GM18873 (cell line): ENCODE results near the gene CDC25C.
"Not testable (repeated sequence)": the region's sequence is repeated elsewhere in the genome, so short reads cannot be mapped to it uniquely, and the experiment has no call there.

ENCODE experiments used
- ATAC-seq: cut with Tn5 transposase; IDR thresholded peaks from one replicate; pipeline ENCODE4 v1.9.1; 2021; ENCODE audit warnings: mild to moderate bottlenecking, moderate library complexity, moderate number of reproducible peaks; ENCODE audit not compliant: unreplicated experiment, low FRiP score

CDC25C gene

DNA sequence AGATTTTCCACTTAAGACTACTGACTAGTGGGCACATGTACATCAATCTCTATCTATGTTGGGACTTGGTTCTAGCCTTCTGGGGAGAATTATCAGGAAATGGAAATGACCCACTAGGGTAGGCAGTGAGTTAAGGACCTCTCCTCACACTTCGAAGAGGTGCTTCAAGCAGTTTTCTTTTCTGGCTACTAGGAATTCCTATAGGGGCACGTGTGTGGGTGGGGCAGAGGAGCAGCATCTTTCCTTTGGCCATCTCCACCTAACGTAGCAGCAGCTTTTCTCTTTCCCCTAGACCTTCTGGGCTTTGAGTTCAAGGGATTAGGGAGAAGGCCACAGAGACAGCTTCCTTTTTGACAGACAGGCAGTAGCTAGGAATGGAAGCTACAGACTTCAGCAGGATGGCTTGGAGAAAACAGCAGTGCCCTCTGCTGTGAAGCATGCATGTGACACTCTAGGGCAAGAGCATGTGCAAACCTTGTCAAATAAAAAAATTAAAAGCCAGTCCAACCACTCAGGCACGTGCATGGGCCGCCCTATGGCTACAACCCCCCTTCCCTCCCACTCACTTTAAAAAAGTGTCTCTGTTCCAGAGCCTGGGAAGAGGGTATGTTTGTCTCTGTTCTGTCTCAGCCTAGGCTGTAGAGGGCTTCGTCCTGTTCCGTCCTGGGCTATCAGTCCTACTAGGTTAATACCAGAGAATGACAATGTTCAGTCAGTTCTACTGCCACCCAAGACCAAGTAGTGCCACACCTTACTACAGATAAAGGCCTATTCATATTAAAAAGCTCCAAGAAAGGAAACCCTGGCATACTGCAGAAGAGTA lies 48.5 kb downstream of the CDC25C start:
- ATAC-seq = no peak

DNA sequence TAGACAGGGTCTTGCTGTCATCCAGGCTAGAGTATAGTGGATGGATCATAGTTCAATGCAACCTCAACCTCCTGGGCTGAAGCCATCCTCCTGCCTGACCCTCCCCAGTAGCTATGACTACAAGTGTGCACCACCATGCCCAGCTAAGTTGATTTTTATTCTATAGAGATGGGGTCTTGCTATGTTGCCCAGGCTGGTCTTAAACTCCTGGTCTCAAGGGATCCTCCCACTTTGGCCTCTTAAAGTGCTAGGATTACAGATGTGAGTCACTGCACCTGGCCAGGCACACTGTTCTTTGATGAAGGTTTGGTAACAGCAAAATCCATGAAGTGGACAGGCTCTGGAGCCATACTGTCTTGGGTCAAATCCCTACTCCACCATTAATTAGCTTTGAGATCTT lies 50.7 kb downstream of the CDC25C start:
- ATAC-seq = no peak

DNA sequence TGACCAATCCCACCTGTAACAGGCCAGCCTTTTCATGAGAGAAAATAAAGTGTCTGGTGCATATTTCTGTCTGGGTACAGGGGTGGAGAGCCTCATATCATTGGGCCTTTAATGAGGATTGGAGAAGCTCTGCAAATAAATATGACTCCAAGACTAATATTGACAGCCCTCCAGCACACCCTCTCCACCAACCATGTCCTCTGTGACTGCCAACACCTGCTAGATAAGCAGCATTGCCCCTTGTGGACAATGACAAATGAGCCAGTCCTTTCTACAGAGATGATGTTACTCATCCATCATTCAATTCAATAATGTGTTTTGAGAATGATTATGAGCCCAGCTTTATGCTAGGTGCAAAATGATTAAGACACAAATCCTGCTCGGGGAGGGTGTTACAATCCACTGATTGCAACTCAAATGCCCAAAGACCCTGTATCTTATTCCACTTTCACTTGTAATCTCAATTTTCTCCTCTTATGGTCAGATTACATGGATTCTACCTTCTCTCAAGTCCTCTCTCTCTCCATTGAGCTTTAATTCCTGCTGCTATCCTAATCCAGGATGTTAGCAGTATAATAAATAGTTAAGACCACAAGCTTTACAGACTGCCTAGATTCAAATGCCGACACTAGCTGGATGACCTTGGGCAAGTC lies 55.1 kb downstream of the CDC25C start:
- ATAC-seq = no peak

DNA sequence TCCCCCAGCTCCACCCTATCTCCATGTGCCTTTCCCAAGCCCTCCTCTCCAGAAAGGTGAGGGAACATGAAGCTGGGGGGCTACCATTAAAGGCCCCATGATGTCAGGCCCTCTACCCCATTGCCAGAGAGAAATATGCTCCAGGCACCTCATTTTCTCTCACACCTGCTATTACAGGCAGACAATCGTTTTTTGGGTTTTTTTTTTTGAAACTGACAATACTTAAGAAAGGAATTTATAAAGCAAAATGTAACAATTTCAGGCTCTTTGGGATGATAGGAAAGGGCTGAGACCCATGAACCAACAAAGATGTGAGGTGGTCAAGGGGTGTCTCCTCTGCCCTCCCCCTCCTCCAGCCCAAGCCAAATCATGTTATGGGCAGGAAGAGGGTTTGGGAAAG lies 55.7 kb downstream of the CDC25C start:
- ATAC-seq = no peak

DNA sequence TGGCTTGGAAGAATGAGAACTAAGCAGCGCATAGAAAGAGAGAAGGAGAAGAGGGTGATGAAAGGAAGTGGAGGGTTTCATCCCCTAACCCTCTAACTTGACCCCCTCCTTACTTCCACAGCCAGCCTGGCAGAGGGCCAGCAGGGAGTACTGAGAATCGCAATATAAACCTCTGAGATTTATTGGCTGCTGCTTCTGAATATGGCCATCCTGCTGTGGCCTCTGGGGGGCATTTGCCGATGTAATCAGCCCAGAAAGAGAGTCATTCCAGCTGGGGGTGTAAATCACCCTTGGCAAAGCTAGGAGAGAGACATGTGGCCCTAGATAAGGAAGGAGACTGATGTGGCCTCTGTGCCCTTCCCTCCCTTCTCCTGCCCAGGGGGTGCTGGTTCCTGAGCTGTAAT lies 56.2 kb downstream of the CDC25C start:
- ATAC-seq = no peak

DNA sequence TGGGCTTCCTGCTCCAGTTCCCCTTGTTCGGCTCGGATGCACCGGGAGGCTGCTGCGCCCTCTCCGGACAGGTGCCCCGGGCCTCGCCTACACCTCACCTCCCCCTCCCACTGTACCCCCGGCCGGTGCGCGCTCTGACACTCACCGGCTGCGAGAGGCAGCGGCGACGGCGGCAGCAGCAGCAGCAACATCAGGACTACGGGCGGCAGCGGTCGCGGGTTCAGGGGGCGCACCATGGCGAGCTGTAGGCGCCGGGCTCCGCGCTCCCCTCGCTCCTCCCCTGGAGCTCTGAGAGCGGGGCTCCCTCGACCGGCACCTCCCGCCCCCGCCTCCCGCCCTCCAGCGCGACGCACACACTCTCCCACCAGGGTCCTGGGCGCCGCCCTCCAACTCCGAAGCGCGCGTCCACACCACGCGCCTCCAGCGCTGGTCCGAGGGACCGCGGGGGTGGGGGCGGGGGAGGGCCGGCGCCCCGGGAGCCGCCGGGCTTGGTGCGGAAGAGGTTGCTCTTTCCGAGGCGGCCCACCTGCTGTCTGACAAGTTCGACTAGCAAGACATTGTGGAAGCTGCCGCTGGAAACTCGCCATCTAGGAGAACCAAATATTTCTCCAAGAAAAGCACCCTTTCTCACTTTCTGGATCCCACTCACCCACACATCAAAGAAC lies 57.3 kb downstream of the CDC25C start, which contains the start of gene GFRA3:
Gene GFRA3 (minus strand): TSS at position 433 of the 665 bp plus-strand sequence. CDS start 197 bp downstream, at position 236.
- no peak for ATAC-seq

DNA sequence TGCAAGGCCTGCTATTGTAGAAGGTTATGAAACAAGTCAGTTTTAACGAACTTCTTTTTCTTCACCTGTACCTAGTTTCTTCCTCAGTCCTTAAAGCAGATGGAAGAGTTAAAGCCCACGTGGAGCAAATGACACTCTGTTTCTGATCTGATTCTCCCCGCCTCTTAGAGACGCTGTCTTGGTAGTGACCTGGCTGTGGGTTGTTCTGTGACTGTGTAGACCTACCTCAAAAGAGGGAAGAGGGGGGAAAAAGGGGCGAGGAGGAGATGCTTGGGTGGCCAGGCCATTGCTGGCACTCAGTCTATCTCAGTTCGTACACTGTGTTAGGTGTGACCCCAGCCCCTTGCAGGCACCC lies 57.8 kb downstream of the CDC25C start:
- ATAC-seq = no peak

DNA sequence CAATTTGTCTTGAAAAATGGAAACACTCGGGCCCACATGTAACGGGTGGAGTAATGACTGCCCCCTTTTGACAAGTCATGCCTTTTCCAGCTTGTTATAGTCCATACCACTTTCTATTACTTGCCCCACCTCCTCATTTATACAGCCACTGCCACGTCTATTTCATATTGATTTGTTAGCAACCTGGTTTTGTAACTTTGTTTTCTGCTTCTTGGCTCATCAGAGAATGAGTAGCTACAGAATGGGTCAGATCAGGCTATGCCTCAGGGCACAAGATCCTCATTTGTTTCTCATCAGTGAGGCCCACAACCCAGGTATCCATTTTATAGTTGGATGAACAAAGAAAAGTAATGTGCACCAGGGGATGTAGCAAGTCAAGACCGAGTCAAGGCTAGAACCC lies 58.9 kb downstream of the CDC25C start:
- ATAC-seq = no peak

DNA sequence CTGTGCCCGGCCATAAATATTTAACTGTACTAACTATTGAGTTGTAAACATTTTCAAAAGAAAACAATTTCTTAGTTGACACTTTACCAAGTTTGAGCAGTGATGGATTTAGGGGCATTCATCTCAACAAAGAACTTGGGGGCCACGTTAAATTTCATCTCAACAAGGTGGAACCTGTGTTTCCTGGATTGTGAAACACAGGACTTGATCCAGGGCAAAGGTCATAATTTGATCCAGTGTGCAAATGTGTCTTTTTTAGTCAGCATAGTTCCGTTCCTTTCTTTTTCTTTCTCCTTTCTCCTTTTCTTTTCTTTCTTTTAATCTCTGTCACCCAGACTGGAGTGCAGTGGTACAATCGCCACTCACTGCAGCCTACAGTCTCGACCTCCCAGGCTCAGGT lies 60.3 kb downstream of the CDC25C start:
- no peak for ATAC-seq

DNA sequence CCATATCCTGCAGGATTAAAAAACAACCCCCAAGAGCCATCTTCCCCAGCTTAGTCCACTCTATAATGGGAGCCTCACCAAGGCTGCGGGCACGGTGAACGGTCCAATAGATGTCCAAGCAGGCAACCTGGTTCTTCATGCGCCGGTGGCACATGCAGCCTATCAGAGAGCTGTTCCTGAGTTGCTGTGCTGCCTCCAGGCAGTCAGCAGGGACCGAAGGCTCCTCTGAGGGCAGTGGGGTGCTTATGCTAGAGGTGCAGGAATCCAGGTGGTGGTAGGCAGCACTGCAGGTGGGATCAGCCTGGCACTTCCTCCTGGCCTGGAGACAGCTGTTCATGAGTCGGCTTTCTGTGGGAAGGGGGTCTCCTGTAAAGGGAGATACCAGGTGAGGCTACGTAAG lies 67.4 kb downstream of the CDC25C start:
- ATAC-seq = no peak

DNA sequence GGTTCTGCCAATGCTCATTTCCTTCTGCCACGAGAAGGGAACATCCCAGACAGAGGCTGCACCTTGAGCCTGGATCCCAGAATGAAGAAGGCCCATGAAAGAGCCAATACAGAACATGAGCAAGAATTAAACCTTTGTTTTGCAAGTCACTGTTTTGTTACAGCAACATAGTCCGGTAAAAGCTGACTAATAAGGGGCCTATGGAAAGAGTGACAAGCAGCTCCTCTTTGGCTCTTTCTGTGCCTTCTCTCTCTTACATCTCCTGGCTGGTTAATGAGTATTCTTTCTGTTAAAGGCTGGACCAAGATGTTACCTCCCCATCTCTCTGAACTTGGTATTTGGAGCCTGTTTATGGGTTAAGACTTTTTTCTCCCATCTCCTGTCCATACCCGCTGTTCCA lies 68.0 kb downstream of the CDC25C start:
- no peak for ATAC-seq

DNA sequence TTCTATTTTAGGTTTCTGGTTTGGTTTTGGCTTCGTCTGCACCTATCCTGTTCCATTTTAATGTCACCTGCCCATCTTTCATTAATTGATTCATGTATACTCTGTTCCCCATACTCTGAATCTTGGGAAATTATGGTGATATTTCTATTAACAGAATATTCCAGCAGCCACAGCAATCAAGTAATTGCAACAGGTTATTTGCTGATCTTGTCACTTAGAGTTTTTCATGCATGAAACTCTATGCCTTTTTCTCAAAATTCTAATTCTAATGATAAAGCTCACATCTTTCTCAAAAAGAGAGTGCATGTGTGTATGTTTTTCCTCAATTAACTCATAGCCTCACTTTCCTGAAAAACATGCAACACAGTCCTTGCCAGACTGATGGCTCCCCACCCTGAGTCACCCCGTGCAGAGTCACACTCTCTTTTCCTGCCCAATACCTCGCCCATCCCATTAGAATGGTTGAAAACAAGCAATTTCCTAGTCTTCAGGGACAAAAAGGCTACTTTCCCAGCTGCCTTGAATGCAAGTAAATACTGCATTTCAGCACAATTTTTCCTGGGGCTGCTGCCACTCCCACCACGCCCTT lies 72.8 kb downstream of the CDC25C start:
- ATAC-seq = no peak

DNA sequence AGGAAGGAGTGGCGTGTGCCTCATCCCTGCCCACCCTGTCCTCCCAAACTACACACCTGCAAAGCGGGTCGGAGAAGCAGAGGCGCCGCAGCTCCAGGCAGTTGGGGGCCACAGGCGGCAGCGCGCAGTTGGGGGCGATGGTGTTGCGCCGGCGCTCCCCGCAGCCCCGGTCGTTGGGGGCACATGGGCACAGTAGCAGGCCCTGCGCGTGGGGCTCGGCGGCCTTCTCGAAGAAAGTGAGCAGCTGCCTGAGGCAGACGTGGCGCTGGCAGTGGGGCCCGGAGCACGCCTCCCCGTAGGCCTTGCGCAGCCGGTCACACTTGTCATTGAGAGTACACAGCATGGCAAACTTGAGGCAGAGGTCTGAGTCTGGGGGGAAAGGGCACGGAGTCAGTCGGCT lies 74.0 kb downstream of the CDC25C start:
- no peak for ATAC-seq

DNA sequence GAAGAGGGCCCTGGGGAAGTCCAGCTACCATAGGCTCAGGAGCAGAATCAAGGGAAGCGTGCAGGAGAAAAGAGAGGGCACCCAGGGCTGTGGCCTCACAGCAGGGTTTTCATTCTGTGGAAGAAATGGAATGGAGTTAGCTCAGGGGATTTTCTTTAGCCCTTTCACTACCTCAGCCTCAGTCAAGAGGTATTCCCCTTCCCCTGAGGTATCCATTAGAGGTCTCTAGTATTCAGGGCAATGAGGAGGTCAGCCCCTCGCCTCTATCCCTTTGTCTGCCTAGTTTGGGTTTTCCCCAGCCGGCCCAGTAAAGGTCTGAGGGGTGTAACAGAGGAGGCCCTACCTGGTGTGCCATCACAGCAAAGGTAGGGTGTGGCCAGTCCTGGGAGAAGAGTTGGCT lies 78.7 kb downstream of the CDC25C start:
- ATAC-seq = no peak

DNA sequence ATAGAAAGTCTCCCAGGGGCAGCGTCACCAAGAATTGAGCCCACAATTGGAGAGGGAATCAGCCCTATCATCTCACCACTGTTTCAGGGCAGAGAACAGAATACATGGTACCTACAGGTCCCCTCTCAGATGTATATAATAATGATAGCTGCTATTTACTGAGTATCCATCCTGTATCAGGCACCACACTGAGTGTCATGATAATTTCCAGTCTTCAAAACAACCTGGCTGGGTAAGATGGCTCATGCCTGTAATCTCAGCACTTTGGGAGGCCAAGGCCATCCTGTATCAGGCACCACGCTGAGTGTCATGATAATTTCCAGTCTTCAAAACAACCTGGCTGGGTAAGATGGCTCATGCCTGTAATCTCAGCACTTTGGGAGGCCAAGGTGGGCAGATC lies 83.8 kb downstream of the CDC25C start:
- ATAC-seq = not testable (repeated sequence)

DNA sequence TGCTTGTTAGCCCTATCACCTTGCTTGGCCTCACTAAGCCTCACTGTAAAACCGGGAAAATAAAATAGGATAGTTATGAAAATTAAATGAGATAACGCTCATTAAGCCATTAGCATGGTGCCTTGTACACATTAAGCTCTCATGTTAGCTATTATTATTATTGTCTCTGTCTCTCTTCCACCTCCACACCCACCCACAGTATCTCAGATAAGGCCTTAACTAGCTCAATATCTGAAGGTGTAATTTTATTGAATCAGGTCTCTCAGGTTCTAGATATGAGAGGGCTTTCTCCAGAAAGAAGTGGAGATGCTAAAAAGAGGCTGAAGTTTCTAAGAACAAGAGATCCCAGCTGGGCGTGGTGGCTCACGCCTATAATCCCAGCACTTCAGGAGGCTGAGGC lies 84.8 kb downstream of the CDC25C start:
- ATAC-seq = no peak

DNA sequence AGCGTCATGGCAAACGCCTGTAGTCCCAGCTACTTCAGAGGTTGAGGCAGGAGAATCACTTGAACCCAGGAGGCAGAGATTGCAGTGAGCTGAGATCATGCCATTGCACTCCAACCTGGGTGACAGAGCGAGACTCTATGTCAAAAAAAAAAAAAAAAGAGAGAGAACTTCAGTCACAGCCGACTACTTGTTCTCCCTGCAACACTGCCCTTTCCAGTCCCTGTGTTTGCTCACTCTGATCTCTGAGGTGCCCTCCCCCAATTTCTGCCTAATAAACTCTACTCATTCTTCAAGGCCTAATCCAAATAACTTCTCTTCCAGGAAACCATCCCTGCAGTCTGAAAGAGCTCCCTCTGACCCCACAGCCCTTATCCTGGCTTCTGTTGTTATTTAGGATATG lies 85.3 kb downstream of the CDC25C start:
- ATAC-seq = no peak

DNA sequence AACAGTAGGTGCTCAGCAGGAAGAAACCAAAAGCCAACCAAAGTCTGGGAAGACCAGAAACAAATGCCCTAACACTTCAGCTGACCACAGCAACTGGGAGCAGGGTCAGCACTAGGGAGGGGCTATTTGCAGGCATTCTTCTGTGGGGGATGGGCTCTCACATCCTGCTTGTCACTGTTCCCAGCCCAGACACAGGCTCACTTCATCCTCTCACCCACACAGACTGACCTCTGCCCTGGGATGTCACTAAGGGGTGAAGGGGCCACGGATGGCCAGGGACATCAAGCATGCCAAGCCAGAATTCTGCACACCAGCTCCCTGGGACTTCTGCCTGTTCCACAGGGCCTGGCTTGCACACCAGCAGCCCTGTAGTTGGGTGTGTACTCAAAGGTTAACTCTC lies 85.9 kb downstream of the CDC25C start:
- ATAC-seq = no peak

DNA sequence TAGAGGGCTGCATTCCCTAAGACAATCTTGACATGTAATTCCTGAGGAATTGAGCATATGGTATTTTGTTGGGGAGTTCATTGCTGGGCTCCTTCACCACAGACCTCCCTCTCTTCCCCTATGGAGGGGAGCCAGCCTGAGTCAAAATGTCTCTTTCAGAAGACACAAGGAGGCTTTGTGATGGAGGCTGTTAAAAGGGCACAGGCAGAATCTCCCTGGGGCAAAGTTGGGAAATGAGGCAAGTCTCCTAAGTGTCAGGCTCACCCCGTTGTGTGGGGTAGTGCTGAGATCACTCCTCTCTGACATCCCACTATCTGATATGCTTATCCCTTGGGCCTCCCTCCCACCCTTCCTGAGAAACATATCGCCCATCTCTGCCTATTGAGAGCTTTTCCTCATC lies 87.8 kb downstream of the CDC25C start:
- no peak for ATAC-seq

DNA sequence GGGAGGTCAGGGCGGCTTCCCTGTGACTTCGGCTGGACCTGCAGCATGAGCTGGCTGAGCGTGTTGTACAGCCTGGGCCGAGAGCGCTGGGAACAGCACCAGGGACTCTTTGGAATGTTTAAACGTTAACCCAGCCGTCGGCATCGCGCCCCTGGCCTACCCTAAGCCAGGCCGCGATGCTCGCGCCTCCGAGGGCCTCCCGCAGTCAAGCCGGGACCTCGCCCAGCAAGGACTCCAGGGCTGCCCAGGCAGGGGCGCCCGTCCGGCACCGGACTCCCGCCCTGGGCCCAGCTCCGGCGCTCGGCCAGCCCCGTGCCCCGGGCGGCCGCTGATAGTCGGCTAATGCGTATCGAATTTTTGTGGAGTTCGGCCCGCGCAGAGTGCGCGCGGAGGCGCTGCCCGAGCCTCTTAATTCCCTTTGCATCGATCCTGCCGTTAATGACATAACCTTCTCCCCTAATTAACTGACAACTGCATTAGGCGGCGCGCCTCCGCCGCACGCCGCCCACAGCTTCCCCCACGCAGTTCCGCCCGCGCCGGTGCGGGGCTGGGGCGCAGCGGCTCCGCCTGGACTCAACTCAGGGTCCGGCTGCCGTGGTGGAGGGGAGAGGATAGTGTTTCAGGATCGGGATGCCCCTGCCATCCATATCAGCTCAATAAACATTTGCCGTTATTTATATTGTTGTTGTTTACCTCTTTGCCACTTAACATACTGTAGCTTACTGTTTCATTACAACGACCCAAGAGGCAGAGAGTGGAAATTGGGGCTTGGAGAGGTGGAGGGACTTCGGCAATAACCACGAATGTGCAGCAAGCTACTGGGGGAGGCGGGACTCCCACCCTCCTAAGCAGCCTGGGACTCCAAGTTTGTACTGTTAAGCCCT lies 89.7 kb downstream of the CDC25C start:
- ATAC-seq = no peak
